Ovary (tissue), 9 donors: Measurements from ENCODE around the gene SLC39A13. TPM values are rescaled to one million over a fixed set of nuclear protein-coding genes. Genes with fewer than 3 reads are reported as not detected.

Source experiments
- DNase-seq, 5 donors: peaks; one replicate each; pipeline ENCODE4 v3.0.0-alpha.2; 2019 to 2020
- H3K27ac ChIP-seq, 2 donors: fragments of 200-600 bp; one replicate each; pipeline versions ENCODE4 v1.5.1 to v1.8.0; 2019 to 2022
- H3K27me3 ChIP-seq: fragments of 200-600 bp; one replicate; pipeline ENCODE4 v1.8.0; 2022
- H3K36me3 ChIP-seq: fragments of 200-600 bp; sonication (generic); one replicate; pipeline ENCODE4 v1.5.1; 2019
- H3K4me1 ChIP-seq: one replicate; pipeline ENCODE4 v1.8.1; 2013; ENCODE audit warnings: mild to moderate bottlenecking, moderate library complexity; ENCODE audit not compliant: insufficient read depth
- H3K4me3 ChIP-seq: fragments of 200-600 bp; sonication (generic); one replicate; pipeline ENCODE4 v1.5.1; 2017
- H3K9me3 ChIP-seq, 2 donors: fragments of 200-600 bp in 1 of 2; sonication (generic) in 1 of 2; one replicate each; pipeline versions ENCODE4 v1.5.1 to v1.8.1; 2013 to 2019; ENCODE audit warnings: mild to moderate bottlenecking in 1 of 2, moderate library complexity in 1 of 2
- CTCF ChIP-seq, 3 donors: fragments of 450-650 bp in 2 of 3; fragments of 200-600 bp in 1 of 3; IDR thresholded peaks; one replicate each; pipeline versions ENCODE4 v1.5.1 to v1.8.0; 2016 to 2022; ENCODE audit warnings: antibody characterized with exemption in 3 of 3, mild to moderate bottlenecking in 1 of 3
- EP300 ChIP-seq: sonication (generic); formaldehyde crosslinking; IDR thresholded peaks from one replicate; pipeline ENCODE4 v1.6.1; 2017; ENCODE audit warnings: antibody characterized with exemption
- POLR2A ChIP-seq: fragments of 450-650 bp; IDR thresholded peaks from one replicate; pipeline ENCODE4 v1.6.1; 2017; ENCODE audit warnings: antibody characterized with exemption, mild to moderate bottlenecking, moderate library complexity
- WGBS, 3 donors: extraction: QIAGEN DNeasy Blood & Tissue Kit in 1 of 3; methylation state at CpG; one replicate each; pipeline versions ENCODE4 v1.1.5 to v1.1.7; 2013 to 2017; 5-methylcytosine and 5-hydroxymethylcytosine counted together
- intact Hi-C, 4 donors: fragments of 100-400 bp; cut with DNase I; formaldehyde crosslinking; loops; one replicate each; pipeline versions ENCODE4 v1.11.0 to v1.15.1; 2022 to 2023
- polyA plus RNA-seq, 2 donors: library from polyadenylated mRNA; stranded (reverse); fragments of 200-250 nt in 1 of 2; fragments of 350-450 nt in 1 of 2; fragmentation: Illumina TruSeq in 1 of 2; extraction: RNeasy Lipid Tissue Mini Kit (QIAGEN cat#74804) in 1 of 2; gene quantifications; one replicate each; pipeline ENCODE4 v1.2.3, GENCODE V29; 2013 to 2014
- total RNA-seq, 7 donors: library from RNA; depleted of rRNA in 2 of 7; stranded (reverse); fragments of >200 nt in 2 of 7; fragmentation: NEBNext Ultra II Directional in 3 of 7; extraction: Animal tissue kit (Norgen Biotek cat#: 25700) in 3 of 7; gene quantifications; one replicate each; pipeline versions ENCODE4 v1.1.0 to v1.2.4, GENCODE V29; 2016 to 2023
- donor health status: DM: no; HTN: no; CAD: no; lungs with moderate emphysema.
- donor health status: DM: no; HTN: no; CAD: no.
- donor health status: Bipolar disorder and iron deficiency.
- donor health status: DM: yes; HTN: yes; CAD: no.
- donor health status: DM: no; HTN: no; CAD: no.
- donor health status: DM: yes; HTN: yes; CAD: no.

Gene SLC39A13
- total and polyA plus RNA-seq, 9 donors = 2.8 to 60.2 (median 51.7) TPM

GRCh38 chr11:47426062-47426956 is 17.9 kb downstream of the SLC39A13 start, which contains the start of gene PSMC3:
Gene PSMC3 (minus strand): TSS chr11:47426439. CDS start chr11:47426279, 160 bp downstream.
- no peaks in the 10 kb centered on the region for H3K27me3 ChIP-seq
- no peaks in the 10 kb centered on the region for H3K4me1 ChIP-seq
- H3K27ac ChIP-seq = peak within 1 kb of the TSS; percentile 81
- H3K36me3 ChIP-seq = no peaks in the 10 kb centered on the region
- 0 to 1% (median 0%) methylated on average over 54 to 62 of the region's 62 CpGs for WGBS, 3 donors
- no peaks in the 10 kb centered on the region for H3K9me3 ChIP-seq
- TF ChIP-seq POLR2A (peak; percentile 72), EP300 (no peak)
- H3K4me3 ChIP-seq = peak within 1 kb of the TSS; percentile 98
- DNase-seq = peak; percentile 97 to 99 (median 99)
- intact Hi-C loops = no loop called here

- TF ChIP-seq EP300 (no peak), POLR2A (no peak), CTCF (IDR thresholded peaks at IDR 0.05) (no peak)
- no peaks in the 10 kb centered on the region for H3K9me3 ChIP-seq
- no peaks in the 10 kb centered on the region for H3K36me3 ChIP-seq
- DNase-seq = no peak
- intact Hi-C loops = no loop called here
- H3K4me1 ChIP-seq = no peaks in the 10 kb centered on the region
- 52 to 65% (median 63%) methylated on average over 5 of the region's 5 CpGs for WGBS, 3 donors
- no peak overlapping the region for H3K27ac ChIP-seq
- no peaks in the 10 kb centered on the region for H3K27me3 ChIP-seq
- no peak overlapping the region for H3K4me3 ChIP-seq
Observed at GRCh38 chr11:47430524-47430923, 22.1 kb downstream of the SLC39A13 start.

- 74 to 80% (median 77%) methylated on average over 9 of the region's 9 CpGs for WGBS, 3 donors
- intact Hi-C loops = no loop called here
- Histone ChIP-seq H3K9me3 (no peaks in the 10 kb centered on the region), H3K4me1 (no peaks in the 10 kb centered on the region), H3K4me3 (no peak overlapping the region), H3K27me3 (no peaks in the 10 kb centered on the region), H3K27ac (no peak overlapping the region), H3K36me3 (no peaks in the 10 kb centered on the region)
- DNase-seq = no peak
- no peak for TF ChIP-seq CTCF (IDR thresholded peaks at IDR 0.05)
- no peak for TF ChIP-seq POLR2A
- no peak for TF ChIP-seq EP300
Observed at GRCh38 chr11:47431356-47432083, 23.1 kb downstream of the SLC39A13 start.

GRCh38 chr11:47433157-47433556 is 24.8 kb downstream of the SLC39A13 start:
- WGBS, 3 donors = 70 to 86% (median 73%) methylated on average over 3 of the region's 3 CpGs
- Histone ChIP-seq H3K4me1 (no peaks in the 10 kb centered on the region), H3K27ac (no peak overlapping the region), H3K9me3 (no peaks in the 10 kb centered on the region), H3K36me3 (no peaks in the 10 kb centered on the region), H3K27me3 (no peaks in the 10 kb centered on the region), H3K4me3 (no peak overlapping the region)
- no peak for TF ChIP-seq CTCF (IDR thresholded peaks at IDR 0.05)
- TF ChIP-seq POLR2A = no peak
- no peak for TF ChIP-seq EP300
- DNase-seq = no peak
- intact Hi-C loops = no loop called here
